Endothelial cell of umbilical vein (primary cell): ENCODE results near the gene TMEM150C. TPM values are rescaled to one million over a fixed set of nuclear protein-coding genes. Genes with fewer than 3 reads are reported as not detected.
"Not testable (repeated sequence)": the region's sequence is repeated elsewhere in the genome, so short reads cannot be mapped to it uniquely, and the experiment has no call there.

Experiments used
- BruUV-seq: library from RNA; stranded (reverse); fragments of 400-500 nt; replicated peaks from 2 replicates; lab custom pipeline; 2021; lab: Mats Ljungman, UMichigan
- CTCF ChIA-PET: fragments of 300-600, 350-600 bp; sonication (Branson Sonifier 250); formaldehyde crosslinking; loops from one replicate; lab custom pipeline; 2021; ENCODE audit warnings: antibody characterized with exemption, inconsistent platforms; lab: Charles Lee
- POLR2A ChIA-PET: fragments of 300-600, 350-600 bp; sonication (Branson Sonifier 250); formaldehyde crosslinking; loops from one replicate; lab custom pipeline; 2021; ENCODE audit warnings: antibody characterized with exemption, inconsistent platforms; lab: Charles Lee
- DNase-seq: peaks from one replicate; pipeline ENCODE4 v3.0.0-alpha.2; 2011; ENCODE audit warnings: low read depth, low spot score
- FAIRE-seq: peaks from 2 replicates; lab custom pipeline; 2011; peaks lifted over from hg19 to GRCh38; lab: Jason Lieb, UNC
- H2AFZ ChIP-seq: 2 replicates; pipeline ENCODE4 v1.6.0; 2012; ENCODE audit warnings: low read depth, low read length, control low read depth, inconsistent platforms
- H3K27ac ChIP-seq: 2 replicates; pipeline ENCODE4 v1.5.1; 2011; ENCODE audit warnings: low read depth, mild to moderate bottlenecking, control low read depth, low read length, moderate library complexity; ENCODE audit not compliant: insufficient read depth
- H3K27me3 ChIP-seq, 2 experiments: 2 replicates each; pipeline versions ENCODE4 v1.6.0 to v1.6.1; 2011; ENCODE audit warnings: low read length in 2 of 2, mixed read lengths in 1 of 2; ENCODE audit not compliant: control insufficient read depth in 2 of 2, insufficient read depth in 2 of 2
- H3K36me3 ChIP-seq, 2 experiments: 2 replicates in 1 of 2; 3 replicates in 1 of 2; pipeline ENCODE4 v1.5.1; 2011; ENCODE audit warnings: low read length in 2 of 2, mild to moderate bottlenecking in 1 of 2, moderate library complexity in 1 of 2; ENCODE audit not compliant: control insufficient read depth in 2 of 2, insufficient read depth in 2 of 2; ENCODE audit errors: extremely low read depth in 1 of 2
- H3K4me1 ChIP-seq: 3 replicates; pipeline ENCODE4 v1.5.1; 2011; ENCODE audit warnings: mild to moderate bottlenecking, low read length; ENCODE audit not compliant: control insufficient read depth, insufficient read depth; ENCODE audit errors: extremely low read depth
- H3K4me2 ChIP-seq: 2 replicates; pipeline ENCODE4 v1.6.1; 2011; ENCODE audit warnings: low read length, control low read depth, mixed read lengths; ENCODE audit not compliant: insufficient read depth
- H3K4me3 ChIP-seq, 3 experiments: fragments of 200-600 bp in 1 of 3; sonication (generic), shearing (Covaris generic) in 1 of 3; replicated peaks in 1 of 3; 2 replicates each; pipeline ENCODE4 v1.5.1; 2011 to 2016; ENCODE audit warnings: control low read depth in 3 of 3, low read length in 3 of 3, mild to moderate bottlenecking in 2 of 3, inconsistent platforms in 1 of 3, low read depth in 1 of 3, moderate library complexity in 1 of 3; ENCODE audit not compliant: insufficient read depth in 1 of 3
- H3K79me2 ChIP-seq: 2 replicates; pipeline ENCODE4 v1.6.0; 2012; ENCODE audit warnings: low read length, inconsistent platforms; ENCODE audit not compliant: control insufficient read depth, insufficient read depth
- H3K9ac ChIP-seq: replicated peaks from 2 replicates; pipeline ENCODE3; 2011; ENCODE audit warnings: low read length, control low read depth; ENCODE audit not compliant: insufficient read depth; ENCODE audit errors: extremely low read depth
- H3K9me1 ChIP-seq: replicated peaks from 3 replicates; pipeline ENCODE4 v1.6.0; 2011; ENCODE audit warnings: mild to moderate bottlenecking, low read length; ENCODE audit not compliant: control insufficient read depth, insufficient read depth; ENCODE audit errors: extremely low read depth
- H3K9me3 ChIP-seq: replicated peaks from 2 replicates; pipeline ENCODE4 v1.5.1; 2012; ENCODE audit warnings: low read length, inconsistent platforms; ENCODE audit not compliant: control insufficient read depth, insufficient read depth
- H4K20me1 ChIP-seq: replicated peaks from 2 replicates; pipeline ENCODE3; 2011; ENCODE audit warnings: mild to moderate bottlenecking, low read length; ENCODE audit not compliant: control insufficient read depth, insufficient read depth; ENCODE audit errors: extremely low read depth
- dilution Hi-C: fragments of 300-500 bp; cut with MboI; formaldehyde crosslinking; loops from one replicate; pipeline ENCODE4 v1.15.0; 2019; ENCODE audit warnings: low sequenced_read_pairs; ENCODE audit not compliant: extremely low pct_ligation_motif_present
- intact Hi-C: fragments of 100-400 bp; cut with micrococcal nuclease; formaldehyde crosslinking; loops from one replicate; pipeline ENCODE4 v1.10.0; 2022
- polyA plus RNA-seq, 4 experiments: library from polyadenylated mRNA; depleted of rRNA in 3 of 4; stranded (reverse) in 3 of 4; unstranded in 1 of 4; fragments of >200 nt; gene quantifications; 2 replicates each; pipeline versions ENCODE4 v1.2.1 to v1.2.3, GENCODE V29; 2011 to 2012; ENCODE audit warnings: missing spikeins in 1 of 4
- total RNA-seq: library from RNA; stranded (reverse); gene quantifications from 2 replicates; pipeline ENCODE4 v1.2.3, GENCODE V29; 2021

Gene TMEM150C
- total and polyA plus RNA-seq, 2 donors (not counting 3 experiments of a cell fraction or from before 2014, with no cell fraction given) = 4.1 to 6.6 TPM

DNA sequence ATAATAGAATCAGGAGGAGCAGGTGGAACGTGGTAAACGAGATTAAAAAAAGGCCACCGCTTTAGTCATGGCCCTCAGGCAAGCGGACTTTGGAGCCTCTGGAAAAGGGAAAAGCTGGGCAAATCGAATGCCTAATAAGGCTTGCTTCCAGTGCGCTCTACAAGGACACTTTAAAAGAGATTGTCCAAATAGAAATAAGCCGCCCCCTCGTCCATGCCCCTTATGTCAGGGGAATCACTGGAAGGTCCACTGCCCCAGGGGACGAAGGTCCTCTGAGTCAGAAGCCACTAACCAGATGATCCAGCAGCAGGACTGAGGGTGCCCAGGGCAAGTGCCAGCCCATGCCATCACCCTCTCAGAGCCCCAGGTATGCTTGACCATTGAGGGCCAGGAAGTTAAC, 84.3 kb downstream of the TMEM150C start:
- H3K79me2 ChIP-seq, H3K4me1 ChIP-seq, H3K9me1 ChIP-seq, H4K20me1 ChIP-seq, DNase-seq, intact Hi-C loops, dilution Hi-C loops, POLR2A ChIA-PET, CTCF ChIA-PET, H3K9ac ChIP-seq, FAIRE-seq, H3K9me3 ChIP-seq, H3K4me3 ChIP-seq, H3K4me2 ChIP-seq, BruUV-seq, H3K36me3 ChIP-seq, H3K27me3 ChIP-seq, H3K27ac ChIP-seq, H2AFZ ChIP-seq: not testable (repeated sequence)

DNA sequence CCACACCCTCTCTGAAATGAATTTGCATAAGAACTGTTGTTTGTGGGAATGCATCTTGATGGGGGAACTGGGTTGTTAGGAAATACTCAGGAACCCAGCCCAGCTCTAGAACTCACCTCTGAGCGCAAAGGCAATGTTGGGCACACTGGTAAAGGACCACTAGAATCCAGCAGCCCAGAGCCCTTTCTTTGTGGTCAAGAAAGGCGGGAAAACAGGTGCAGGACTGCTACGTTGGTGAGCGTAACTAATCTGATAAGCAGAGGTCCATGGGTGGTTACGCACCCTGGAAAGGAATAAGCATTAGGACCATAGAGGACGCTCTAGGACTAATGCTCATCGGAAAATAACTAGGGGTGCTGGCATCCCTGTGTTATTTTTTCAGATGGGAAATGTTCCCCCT, 85.9 kb downstream of the TMEM150C start:
- H4K20me1 ChIP-seq, H3K4me1 ChIP-seq, H3K27me3 ChIP-seq, POLR2A ChIA-PET, FAIRE-seq, BruUV-seq, intact Hi-C loops, H2AFZ ChIP-seq, H3K79me2 ChIP-seq, H3K4me2 ChIP-seq, H3K4me3 ChIP-seq, dilution Hi-C loops, H3K36me3 ChIP-seq, H3K9me1 ChIP-seq, DNase-seq, H3K9ac ChIP-seq, H3K27ac ChIP-seq, H3K9me3 ChIP-seq: not testable (repeated sequence)
- CTCF ChIA-PET = interaction anchor here (1.3 kb wide), 1 partner anchor 263 kb away, joined by 5 read pairs; no protein-coding TSS in a partner anchor
